Coronary artery (tissue), 2 donors: ENCODE measurements around the gene THSD7A.

Experiments
- DNase-seq: peaks from one replicate; pipeline ENCODE4 v3.0.0-alpha.2; 2017; ENCODE audit warnings: low spot score
- H3K27ac ChIP-seq, 2 donors: fragments of 200-600 bp; sonication (generic); one replicate each; pipeline ENCODE4 v1.5.1; 2016 to 2019
- H3K4me3 ChIP-seq: fragments of 200-600 bp; sonication (generic); 2 replicates; pipeline ENCODE4 v1.5.1; 2016; ENCODE audit warnings: mild to moderate bottlenecking, moderate library complexity
- TF ChIP-seq, protein P1 (sequence below): fragments of 200-600 bp; sonication (generic); IDR thresholded peaks from one replicate; pipeline ENCODE4 v1.5.1; 2019; ENCODE audit warnings: antibody characterized with exemption

The THSD7A gene

DNA sequence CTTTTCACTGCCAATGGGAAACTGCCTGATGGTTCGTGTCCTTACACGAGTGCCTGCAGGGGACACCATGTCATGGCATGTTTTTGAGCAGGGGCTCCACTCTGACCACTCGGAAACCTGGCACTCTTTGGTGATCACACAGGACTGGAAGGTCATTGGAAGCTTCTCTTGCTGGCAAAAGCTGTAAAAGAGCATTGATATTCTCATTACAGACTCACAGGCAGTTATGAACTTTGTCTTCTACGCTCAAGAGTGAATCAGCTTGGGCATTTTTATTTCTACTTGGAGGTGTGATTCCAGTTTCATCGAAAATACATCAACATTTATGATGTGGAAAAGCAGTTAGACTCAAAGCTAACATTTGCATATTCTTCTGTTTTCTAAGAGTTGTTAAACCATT is 238.7 kb downstream of the THSD7A start:
- DNase-seq, result no peak
- Histone ChIP-seq H3K4me3 (no peak overlapping the region), H3K27ac (no peak overlapping the region)
- TF ChIP-seq, protein P1, sequence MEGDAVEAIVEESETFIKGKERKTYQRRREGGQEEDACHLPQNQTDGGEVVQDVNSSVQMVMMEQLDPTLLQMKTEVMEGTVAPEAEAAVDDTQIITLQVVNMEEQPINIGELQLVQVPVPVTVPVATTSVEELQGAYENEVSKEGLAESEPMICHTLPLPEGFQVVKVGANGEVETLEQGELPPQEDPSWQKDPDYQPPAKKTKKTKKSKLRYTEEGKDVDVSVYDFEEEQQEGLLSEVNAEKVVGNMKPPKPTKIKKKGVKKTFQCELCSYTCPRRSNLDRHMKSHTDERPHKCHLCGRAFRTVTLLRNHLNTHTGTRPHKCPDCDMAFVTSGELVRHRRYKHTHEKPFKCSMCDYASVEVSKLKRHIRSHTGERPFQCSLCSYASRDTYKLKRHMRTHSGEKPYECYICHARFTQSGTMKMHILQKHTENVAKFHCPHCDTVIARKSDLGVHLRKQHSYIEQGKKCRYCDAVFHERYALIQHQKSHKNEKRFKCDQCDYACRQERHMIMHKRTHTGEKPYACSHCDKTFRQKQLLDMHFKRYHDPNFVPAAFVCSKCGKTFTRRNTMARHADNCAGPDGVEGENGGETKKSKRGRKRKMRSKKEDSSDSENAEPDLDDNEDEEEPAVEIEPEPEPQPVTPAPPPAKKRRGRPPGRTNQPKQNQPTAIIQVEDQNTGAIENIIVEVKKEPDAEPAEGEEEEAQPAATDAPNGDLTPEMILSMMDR, result no peak

DNA sequence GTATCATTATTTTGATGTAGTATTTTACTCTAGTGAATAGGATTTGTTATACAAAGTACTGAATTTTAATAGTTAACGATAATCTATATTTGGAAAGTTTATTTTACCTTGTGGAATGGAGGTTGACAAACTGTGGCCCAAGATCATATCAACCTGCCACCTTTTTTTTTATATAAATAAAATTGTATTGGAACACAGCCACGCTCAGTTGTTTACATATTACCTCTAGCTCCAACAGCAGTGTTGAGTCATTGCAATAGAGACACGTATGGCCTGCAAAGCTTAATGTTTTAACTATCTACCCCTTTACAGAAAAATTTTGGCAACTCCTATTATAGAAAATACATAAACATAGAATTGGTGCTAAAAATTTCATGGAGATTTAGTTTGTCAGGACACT is 239.3 kb downstream of the THSD7A start:
- Histone ChIP-seq H3K4me3 (no peak overlapping the region), H3K27ac (no peak overlapping the region)
- DNase-seq, result no peak
- TF ChIP-seq, protein P1, result no peak

DNA sequence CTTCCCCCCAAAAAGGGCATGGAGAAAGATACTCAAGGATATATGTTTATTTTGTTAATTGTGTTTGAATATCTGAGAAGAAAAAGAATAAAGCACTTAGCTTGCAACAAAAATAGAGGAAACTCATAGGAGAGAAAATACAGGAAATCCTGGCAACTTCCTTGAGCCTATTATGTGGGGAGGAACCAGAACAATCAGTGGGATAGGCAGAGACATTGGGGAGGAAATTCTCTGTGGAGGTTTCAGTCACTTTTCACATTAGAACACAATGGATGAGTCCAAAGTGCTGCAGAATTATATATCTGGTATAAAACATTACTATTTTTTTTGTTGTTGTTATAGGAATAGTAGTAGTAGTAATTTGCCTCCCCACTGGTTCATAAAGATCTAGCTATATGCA is 240.1 kb downstream of the THSD7A start:
- Histone ChIP-seq H3K4me3 (no peak overlapping the region), H3K27ac (no peak overlapping the region)
- TF ChIP-seq, protein P1, result no peak
- no peak for DNase-seq

DNA sequence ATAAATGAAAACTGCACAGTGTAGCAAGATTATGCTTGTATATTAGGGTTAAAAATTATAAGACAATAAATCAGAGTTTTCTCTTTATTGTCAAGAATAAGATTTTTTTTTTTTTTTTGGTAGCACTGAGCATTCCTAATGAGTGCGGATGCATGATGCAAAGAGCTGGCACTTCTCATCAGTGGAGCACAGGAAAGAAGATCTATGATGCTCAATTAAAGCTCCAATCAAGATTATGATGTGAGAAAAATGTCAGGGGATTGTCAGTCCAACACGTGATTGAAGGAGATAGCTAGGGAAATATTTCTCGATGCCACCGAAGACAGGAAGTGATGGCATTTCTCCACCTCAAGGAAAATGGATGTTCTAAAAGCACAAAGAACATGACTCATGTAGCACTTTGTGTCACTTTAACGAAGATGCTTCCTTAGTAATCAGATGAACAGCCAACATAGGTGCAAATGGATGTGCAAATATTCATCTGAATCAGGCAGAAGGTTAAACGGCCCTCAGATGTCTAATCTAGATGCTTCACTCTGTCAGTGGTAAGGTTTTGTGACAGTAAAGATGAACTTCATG is 240.9 kb downstream of the THSD7A start:
- TF ChIP-seq, protein P1, result no peak
- Histone ChIP-seq H3K27ac (no peak overlapping the region), H3K4me3 (no peak overlapping the region)
- DNase-seq, result no peak

DNA sequence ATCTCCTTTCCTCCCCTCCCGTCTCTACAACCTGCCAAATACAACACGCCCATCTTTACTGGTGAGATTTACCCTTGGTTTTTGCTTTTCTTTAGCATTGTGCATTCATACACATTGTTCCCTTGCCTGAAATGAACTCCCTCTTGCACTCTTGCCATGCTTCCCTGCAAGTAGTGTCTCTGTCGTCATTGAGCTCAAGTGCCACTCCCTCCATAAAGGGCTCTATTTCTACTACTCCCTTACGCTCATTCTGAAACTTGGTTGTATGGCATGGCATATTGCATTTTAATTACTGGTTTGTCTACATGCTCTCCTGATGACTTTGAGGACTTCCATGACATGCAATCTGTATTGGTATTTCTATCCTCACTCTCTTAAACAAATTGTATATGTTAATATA is 242.7 kb downstream of the THSD7A start:
- TF ChIP-seq, protein P1, result no peak
- H3K27ac ChIP-seq, result no peak overlapping the region
- no peak overlapping the region for H3K4me3 ChIP-seq
- no peak for DNase-seq

DNA sequence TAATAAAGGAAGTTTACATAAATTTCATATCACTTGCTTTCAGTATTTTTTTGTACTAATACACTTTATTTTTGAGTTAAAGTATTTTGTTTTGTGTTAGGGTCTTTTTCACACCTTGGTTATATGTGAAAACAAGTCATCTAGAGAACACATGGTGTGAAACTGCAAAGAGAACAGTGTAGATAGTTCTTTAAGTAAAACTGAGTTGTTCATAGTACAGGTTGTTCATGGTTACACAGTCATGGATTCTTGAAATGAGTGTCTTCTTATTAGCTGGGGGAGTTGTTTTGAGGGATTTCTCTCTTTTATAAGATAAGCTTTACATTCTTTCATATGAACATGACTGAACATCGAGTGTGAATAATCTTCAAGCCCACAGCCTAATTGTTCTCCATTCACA is 244.2 kb downstream of the THSD7A start:
- no peak overlapping the region for H3K4me3 ChIP-seq
- TF ChIP-seq, protein P1, result no peak
- DNase-seq, result no peak
- no peak overlapping the region for H3K27ac ChIP-seq

DNA sequence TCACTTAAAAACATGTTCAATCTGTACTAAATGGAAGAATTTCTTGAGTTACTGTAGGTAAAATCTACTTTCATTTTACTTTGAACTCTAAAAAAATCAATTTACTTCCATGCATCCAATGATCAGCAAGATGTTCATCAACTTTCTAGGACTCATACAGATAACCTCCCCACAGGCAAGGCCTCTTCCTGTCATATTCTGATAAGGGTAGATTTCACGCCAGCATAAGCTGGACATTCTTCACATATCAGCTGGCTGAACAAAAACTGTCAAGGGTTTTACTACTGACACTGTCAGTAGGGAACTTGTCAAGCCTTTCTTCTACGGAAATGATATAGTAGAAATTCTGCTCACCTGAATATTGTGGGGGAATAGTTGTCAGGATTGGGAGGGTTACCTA is 244.9 kb downstream of the THSD7A start:
- DNase-seq, result no peak

More for the DNA sequence above, 244.9 kb downstream of the THSD7A start:
- Histone ChIP-seq H3K4me3 (no peak overlapping the region), H3K27ac (no peak overlapping the region)
- TF ChIP-seq, protein P1, result no peak
